Brain microvascular endothelial cell (primary cell): ENCODE measurements around the gene MAP3K6.

Experiments used
- DNase-seq: peaks from one replicate; pipeline ENCODE4 v3.0.0-alpha.2; 2020
- H3K27ac ChIP-seq: fragments of 250-450 bp; sonication (Bioruptor Pico); 2 replicates; pipeline ENCODE4 v1.5.1; 2020; ENCODE audit warnings: mild to moderate bottlenecking, moderate library complexity
- H3K27me3 ChIP-seq: fragments of 250-450 bp; sonication (Bioruptor Pico); replicated peaks from 2 replicates; pipeline ENCODE4 v1.5.1; 2020; ENCODE audit warnings: mild to moderate bottlenecking
- H3K36me3 ChIP-seq: fragments of 250-450 bp; sonication (Bioruptor Pico); replicated peaks from 2 replicates; pipeline ENCODE4 v1.5.1; 2020; ENCODE audit warnings: mild to moderate bottlenecking
- H3K4me3 ChIP-seq: 2 replicates; pipeline ENCODE4 v1.5.1; 2011; ENCODE audit warnings: low read depth, mild to moderate bottlenecking, control low read depth, low read length, moderate library complexity
- in situ Hi-C: cut with HindIII; loops from 2 replicates; pipeline ENCODE4 v1.10.0; 2017; ENCODE audit warnings: low sequenced_read_pairs, low pct_ligation_motif_present
- TF ChIP-seq, protein P1 (sequence below): IDR thresholded peaks from 2 replicates; pipeline ENCODE4 v1.5.1; 2011; ENCODE audit warnings: low read depth, mild to moderate bottlenecking, moderate library complexity, low read length, control low read depth, inconsistent platforms; ENCODE audit errors: missing control alignments

The MAP3K6 gene

GRCh38 chr1:27356619-27357280 is 10.0 kb downstream of the MAP3K6 start:
- no peak overlapping the region for H3K4me3 ChIP-seq
- TF ChIP-seq, protein P1, sequence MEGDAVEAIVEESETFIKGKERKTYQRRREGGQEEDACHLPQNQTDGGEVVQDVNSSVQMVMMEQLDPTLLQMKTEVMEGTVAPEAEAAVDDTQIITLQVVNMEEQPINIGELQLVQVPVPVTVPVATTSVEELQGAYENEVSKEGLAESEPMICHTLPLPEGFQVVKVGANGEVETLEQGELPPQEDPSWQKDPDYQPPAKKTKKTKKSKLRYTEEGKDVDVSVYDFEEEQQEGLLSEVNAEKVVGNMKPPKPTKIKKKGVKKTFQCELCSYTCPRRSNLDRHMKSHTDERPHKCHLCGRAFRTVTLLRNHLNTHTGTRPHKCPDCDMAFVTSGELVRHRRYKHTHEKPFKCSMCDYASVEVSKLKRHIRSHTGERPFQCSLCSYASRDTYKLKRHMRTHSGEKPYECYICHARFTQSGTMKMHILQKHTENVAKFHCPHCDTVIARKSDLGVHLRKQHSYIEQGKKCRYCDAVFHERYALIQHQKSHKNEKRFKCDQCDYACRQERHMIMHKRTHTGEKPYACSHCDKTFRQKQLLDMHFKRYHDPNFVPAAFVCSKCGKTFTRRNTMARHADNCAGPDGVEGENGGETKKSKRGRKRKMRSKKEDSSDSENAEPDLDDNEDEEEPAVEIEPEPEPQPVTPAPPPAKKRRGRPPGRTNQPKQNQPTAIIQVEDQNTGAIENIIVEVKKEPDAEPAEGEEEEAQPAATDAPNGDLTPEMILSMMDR = no peak
- H3K36me3 ChIP-seq = peaks cover 25% of the 10 kb centered on the region
- in situ Hi-C loops = no loop called here
- no peak for DNase-seq
- H3K27me3 ChIP-seq = no peaks in the 10 kb centered on the region
- H3K27ac ChIP-seq = no peak overlapping the region

DNA sequence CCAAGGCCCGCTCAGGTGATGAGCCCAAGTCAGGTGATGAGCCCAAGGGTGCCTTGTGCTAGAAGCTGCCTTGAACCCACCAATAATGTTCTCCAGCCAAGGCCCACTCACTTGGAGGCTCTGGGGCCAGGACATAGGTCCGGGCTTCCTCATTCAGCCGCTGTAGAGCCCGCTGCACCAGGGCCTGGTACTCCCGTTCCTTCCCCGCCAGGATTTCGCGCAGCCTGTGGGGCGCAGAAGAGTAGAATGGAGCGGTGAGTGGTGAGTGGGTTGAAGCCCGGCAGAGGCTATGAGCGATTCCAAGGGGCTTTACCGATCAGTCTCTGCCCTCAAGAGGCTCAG is 10.5 kb downstream of the MAP3K6 start:
- H3K36me3 ChIP-seq = peaks cover 25% of the 10 kb centered on the region
- TF ChIP-seq, protein P1 = no peak
- H3K4me3 ChIP-seq = no peak overlapping the region
- DNase-seq = no peak
- H3K27me3 ChIP-seq = no peaks in the 10 kb centered on the region
- in situ Hi-C loops = no loop called here
- no peak overlapping the region for H3K27ac ChIP-seq

- Histone ChIP-seq H3K27ac (no peak overlapping the region), H3K27me3 (no peaks in the 10 kb centered on the region), H3K4me3 (no peak overlapping the region), H3K36me3 (peaks cover 22% of the 10 kb centered on the region)
- TF ChIP-seq, protein P1 = no peak
- in situ Hi-C loops = no loop called here
- DNase-seq = no peak
These were observed 11.1 kb downstream of the MAP3K6 start for GRCh38 chr1:27355683-27356082.

GRCh38 chr1:27353629-27354028 is 13.1 kb downstream of the MAP3K6 start:
- no peaks in the 10 kb centered on the region for H3K27me3 ChIP-seq
- peaks cover 22% of the 10 kb centered on the region for H3K36me3 ChIP-seq
- in situ Hi-C loops = no loop called here
- no peak for DNase-seq
- no peak overlapping the region for H3K4me3 ChIP-seq
- H3K27ac ChIP-seq = no peak overlapping the region
- TF ChIP-seq, protein P1 = no peak

- no peak for DNase-seq
- TF ChIP-seq, protein P1 = no peak
- in situ Hi-C loops = no loop called here
- Histone ChIP-seq H3K27me3 (no peaks in the 10 kb centered on the region), H3K36me3 (peaks cover 17% of the 10 kb centered on the region), H3K4me3 (no peak overlapping the region), H3K27ac (no peak overlapping the region)
These were observed 13.6 kb downstream of the MAP3K6 start for GRCh38 chr1:27353166-27353565.

DNA sequence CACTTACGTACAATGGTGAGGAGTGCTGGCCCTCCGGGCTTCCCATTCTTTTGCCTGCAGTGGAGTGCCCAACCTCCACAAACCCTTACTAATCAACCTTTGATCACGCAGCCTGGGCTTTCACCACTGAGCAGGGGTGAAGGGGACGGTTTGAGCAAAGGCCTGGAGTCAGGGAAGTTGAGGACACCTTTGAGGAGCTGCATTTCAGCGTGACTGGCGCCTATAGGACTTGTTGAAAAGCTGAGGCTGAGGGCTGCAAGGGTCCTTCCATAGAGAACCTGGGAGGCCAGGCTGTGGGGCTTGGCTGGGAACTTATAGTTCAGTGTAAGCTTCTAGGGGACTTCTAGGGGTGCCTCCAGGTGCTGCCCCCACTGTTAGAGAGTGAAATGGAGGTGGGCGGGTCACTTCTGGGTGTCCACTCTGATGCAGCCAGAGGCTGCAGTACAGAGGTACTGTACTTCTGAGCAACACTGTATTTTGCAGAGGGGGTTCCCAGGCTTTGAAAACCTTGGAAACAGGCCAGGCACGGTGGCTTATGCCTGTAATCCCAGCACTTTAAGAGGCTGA is 15.1 kb downstream of the MAP3K6 start:
- Histone ChIP-seq H3K4me3 (no peak overlapping the region), H3K36me3 (peaks cover 5% of the 10 kb centered on the region), H3K27me3 (no peaks in the 10 kb centered on the region), H3K27ac (no peak overlapping the region)
- no peak for DNase-seq
- TF ChIP-seq, protein P1 = no peak
- in situ Hi-C loops = no loop called here
